ENCODE data around the gene APBA2. TPM values are rescaled to one million over a fixed set of nuclear protein-coding genes. Genes with fewer than 3 reads are reported as not detected.

Gene APBA2
- total RNA-seq, 2 experiments from 2014 or later, result not detected

DNA sequence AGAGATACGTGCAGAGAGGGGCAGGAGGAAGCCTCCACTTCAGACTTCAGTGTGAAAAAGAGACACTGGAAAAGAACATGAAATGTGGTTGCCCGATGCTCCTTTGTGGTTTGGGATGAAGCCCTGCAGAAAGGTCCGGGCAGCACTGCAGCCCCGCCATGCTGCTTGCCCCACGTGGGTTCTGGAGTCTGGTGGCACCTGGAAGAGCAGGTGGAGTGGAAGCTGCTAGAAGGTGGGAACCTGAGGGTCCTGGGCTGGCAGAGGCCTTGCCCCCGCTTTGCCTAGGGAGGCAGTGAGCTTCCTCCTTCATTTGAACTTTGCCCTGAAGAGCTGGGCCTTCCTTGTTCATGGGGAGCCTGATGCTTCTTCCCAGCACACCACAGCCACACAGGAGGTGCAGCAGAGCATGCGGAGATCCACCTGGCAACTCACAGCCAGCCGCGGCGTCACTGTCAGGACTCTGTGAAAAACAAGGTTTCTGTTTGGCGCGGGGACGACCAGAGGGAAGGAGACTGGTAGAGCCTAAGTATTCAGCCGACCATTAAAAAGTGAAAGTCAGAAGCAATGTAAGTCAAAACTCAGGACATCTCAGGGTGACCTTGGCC lies 59.0 kb downstream of the APBA2 start:
- Histone ChIP-seq H3K4me2 (ENCODE audit: low read length) (no peak overlapping the region), H3K4me1 (ENCODE audit: insufficient read depth, low read length, poor library complexity, severe bottlenecking) (no peaks in the 10 kb centered on the region), H3K4me3 (ENCODE audit: low read depth, low read length, poor library complexity, severe bottlenecking) (no peak overlapping the region), H4K20me1 (ENCODE audit: insufficient read depth, low read length) (no peaks in the 10 kb centered on the region), H3K9me2 (ENCODE audit: insufficient read depth, low read length) (no peaks in the 10 kb centered on the region), H2AFZ (ENCODE audit: low read length) (no peak overlapping the region), H3K9me3 (ENCODE audit: low read length) (no peaks in the 10 kb centered on the region), H3K79me2 (ENCODE audit: insufficient read depth, low read depth, low read length) (no peaks in the 10 kb centered on the region), H3K36me3 (ENCODE audit: insufficient read depth, low read length) (no peaks in the 10 kb centered on the region), H3K27ac (ENCODE audit: low read depth, low read length, poor library complexity, severe bottlenecking) (no peak overlapping the region)
- intact Hi-C loops (cut with micrococcal nuclease; ENCODE audit: unreplicated experiment), result no loop called here
- DNase-seq (ENCODE audit: low spot score), result no peak
- TF ChIP-seq, protein P1, sequence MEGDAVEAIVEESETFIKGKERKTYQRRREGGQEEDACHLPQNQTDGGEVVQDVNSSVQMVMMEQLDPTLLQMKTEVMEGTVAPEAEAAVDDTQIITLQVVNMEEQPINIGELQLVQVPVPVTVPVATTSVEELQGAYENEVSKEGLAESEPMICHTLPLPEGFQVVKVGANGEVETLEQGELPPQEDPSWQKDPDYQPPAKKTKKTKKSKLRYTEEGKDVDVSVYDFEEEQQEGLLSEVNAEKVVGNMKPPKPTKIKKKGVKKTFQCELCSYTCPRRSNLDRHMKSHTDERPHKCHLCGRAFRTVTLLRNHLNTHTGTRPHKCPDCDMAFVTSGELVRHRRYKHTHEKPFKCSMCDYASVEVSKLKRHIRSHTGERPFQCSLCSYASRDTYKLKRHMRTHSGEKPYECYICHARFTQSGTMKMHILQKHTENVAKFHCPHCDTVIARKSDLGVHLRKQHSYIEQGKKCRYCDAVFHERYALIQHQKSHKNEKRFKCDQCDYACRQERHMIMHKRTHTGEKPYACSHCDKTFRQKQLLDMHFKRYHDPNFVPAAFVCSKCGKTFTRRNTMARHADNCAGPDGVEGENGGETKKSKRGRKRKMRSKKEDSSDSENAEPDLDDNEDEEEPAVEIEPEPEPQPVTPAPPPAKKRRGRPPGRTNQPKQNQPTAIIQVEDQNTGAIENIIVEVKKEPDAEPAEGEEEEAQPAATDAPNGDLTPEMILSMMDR (conservative IDR thresholded peaks at IDR 0.05; ENCODE audit: low read length), result no peak
- no peak for TF ChIP-seq EZH2phosphoT487 (IDR thresholded peaks at IDR 0.05; ENCODE audit: borderline replicate concordance, low read depth, low read length)
- POLR2A ChIA-PET, result no interaction called here
- BruUV-seq (replicated peaks), result no TSS peak
- CTCF ChIA-PET (ENCODE audit: unreplicated experiment), result no interaction called here

DNA sequence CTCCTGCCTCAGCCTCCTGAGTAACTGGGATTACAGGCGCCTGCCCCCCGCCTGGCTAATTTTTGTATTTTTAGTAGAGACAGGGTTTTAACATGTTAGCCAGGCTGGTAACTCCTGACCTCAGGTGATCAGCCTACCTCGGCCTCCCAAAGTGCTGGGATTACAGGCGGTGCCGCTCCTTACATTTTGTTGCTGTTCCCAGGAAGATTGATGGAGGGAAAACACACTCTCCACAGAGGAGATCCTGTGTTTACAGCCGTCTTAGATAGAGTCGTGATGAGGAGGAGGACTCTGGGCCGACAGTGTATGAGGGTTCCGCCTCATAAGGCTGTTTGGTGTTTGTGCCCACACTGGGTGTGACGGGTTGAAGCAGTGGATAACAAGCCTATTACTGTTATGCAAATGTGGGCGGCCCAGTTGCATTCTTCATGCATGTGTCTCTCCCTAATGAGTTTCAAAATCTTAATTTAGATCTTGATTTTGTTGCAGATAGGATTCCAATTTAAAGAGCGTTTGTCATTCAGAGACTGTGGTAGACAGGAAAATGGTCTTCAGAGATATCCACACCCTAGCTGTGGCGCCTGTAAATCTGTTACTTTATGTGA lies 60.0 kb downstream of the APBA2 start:
- TF ChIP-seq, protein P1 (conservative IDR thresholded peaks at IDR 0.05; ENCODE audit: low read length), result no peak
- TF ChIP-seq EZH2phosphoT487 (IDR thresholded peaks at IDR 0.05; ENCODE audit: borderline replicate concordance, low read depth, low read length), result no peak
- no peaks in the 10 kb centered on the region for H3K36me3 ChIP-seq (ENCODE audit: insufficient read depth, low read length)
- POLR2A ChIA-PET, result no interaction called here
- no peaks in the 10 kb centered on the region for H4K20me1 ChIP-seq (ENCODE audit: insufficient read depth, low read length)
- no peaks in the 10 kb centered on the region for H3K4me1 ChIP-seq (ENCODE audit: insufficient read depth, low read length, poor library complexity, severe bottlenecking)
- CTCF ChIA-PET (ENCODE audit: unreplicated experiment), result no interaction called here
- BruUV-seq (replicated peaks), result no TSS peak
- H2AFZ ChIP-seq (ENCODE audit: low read length), result no peak overlapping the region
- no peaks in the 10 kb centered on the region for H3K79me2 ChIP-seq (ENCODE audit: insufficient read depth, low read depth, low read length)
- H3K9me3 ChIP-seq (ENCODE audit: low read length), result no peaks in the 10 kb centered on the region
- no peak overlapping the region for H3K4me3 ChIP-seq (ENCODE audit: low read depth, low read length, poor library complexity, severe bottlenecking)
- DNase-seq (ENCODE audit: low spot score), result no peak
- H3K9me2 ChIP-seq (ENCODE audit: insufficient read depth, low read length), result no peaks in the 10 kb centered on the region
- intact Hi-C loops (cut with micrococcal nuclease; ENCODE audit: unreplicated experiment), result no loop called here
- no peak overlapping the region for H3K27ac ChIP-seq (ENCODE audit: low read depth, low read length, poor library complexity, severe bottlenecking)
- H3K4me2 ChIP-seq (ENCODE audit: low read length), result no peak overlapping the region

GRCh38 chr15:28946803-28947202 lies 61.0 kb downstream of the APBA2 start:
- Histone ChIP-seq H3K27ac (ENCODE audit: low read depth, low read length, poor library complexity, severe bottlenecking) (no peak overlapping the region), H3K4me3 (ENCODE audit: low read depth, low read length, poor library complexity, severe bottlenecking) (no peak overlapping the region), H2AFZ (ENCODE audit: low read length) (no peak overlapping the region), H4K20me1 (ENCODE audit: insufficient read depth, low read length) (no peaks in the 10 kb centered on the region), H3K9me2 (ENCODE audit: insufficient read depth, low read length) (no peaks in the 10 kb centered on the region), H3K79me2 (ENCODE audit: insufficient read depth, low read depth, low read length) (no peaks in the 10 kb centered on the region), H3K4me2 (ENCODE audit: low read length) (no peak overlapping the region), H3K9me3 (ENCODE audit: low read length) (no peaks in the 10 kb centered on the region), H3K36me3 (ENCODE audit: insufficient read depth, low read length) (no peaks in the 10 kb centered on the region), H3K4me1 (ENCODE audit: insufficient read depth, low read length, poor library complexity, severe bottlenecking) (no peaks in the 10 kb centered on the region)
- BruUV-seq (replicated peaks), result no TSS peak
- POLR2A ChIA-PET, result no interaction called here
- intact Hi-C loops (cut with micrococcal nuclease; ENCODE audit: unreplicated experiment), result no loop called here
- DNase-seq (ENCODE audit: low spot score), result no peak
- CTCF ChIA-PET (ENCODE audit: unreplicated experiment), result no interaction called here
- no peak for TF ChIP-seq EZH2phosphoT487 (IDR thresholded peaks at IDR 0.05; ENCODE audit: borderline replicate concordance, low read depth, low read length)

Measured in OCI-LY7 (cell line).